OCI-LY7 (cell line): Measurements from ENCODE around the gene MYOC. TPM values are rescaled to one million over a fixed set of nuclear protein-coding genes. Genes with fewer than 3 reads are reported as not detected.

ENCODE experiments used
- BruUV-seq: library from RNA; stranded (reverse); fragments of 400-500 nt; replicated peaks from 2 replicates; lab custom pipeline; 2021; lab: Mats Ljungman, UMichigan
- CTCF ChIA-PET: fragments of 300-600 bp; sonication (Branson Sonifier 250); formaldehyde crosslinking; loops from one replicate; lab custom pipeline; 2022; ENCODE audit warnings: antibody characterized with exemption; ENCODE audit not compliant: unreplicated experiment; lab: Charles Lee
- POLR2A ChIA-PET: fragments of 300-600 bp; sonication (Branson Sonifier 250); formaldehyde crosslinking; loops from one replicate; lab custom pipeline; 2022; ENCODE audit warnings: antibody characterized with exemption; lab: Charles Lee
- DNase-seq: peaks from one replicate; pipeline ENCODE4 v3.0.0-alpha.2; 2015; ENCODE audit warnings: low spot score
- H2AFZ ChIP-seq: fragments of 200-600 bp; sonication (generic), shearing (Covaris generic); 2 replicates; pipeline ENCODE4 v1.6.1; 2014; ENCODE audit warnings: mild to moderate bottlenecking, antibody characterized with exemption, low read length, moderate library complexity
- H3K27ac ChIP-seq: fragments of 200-600 bp; sonication (generic); 2 replicates; pipeline ENCODE4 v1.5.1; 2014; ENCODE audit warnings: mixed run types, low read depth, mild to moderate bottlenecking, moderate library complexity, low read length, inconsistent platforms; ENCODE audit not compliant: poor library complexity, severe bottlenecking
- H3K36me3 ChIP-seq: fragments of 200-600 bp; sonication (generic); 2 replicates; pipeline ENCODE4 v1.6.1; 2014; ENCODE audit warnings: mild to moderate bottlenecking, antibody characterized with exemption, low read length, moderate library complexity, mixed read lengths; ENCODE audit not compliant: insufficient read depth
- H3K4me1 ChIP-seq: fragments of 200-600 bp; sonication (generic); 2 replicates; pipeline ENCODE4 v1.5.1; 2014; ENCODE audit warnings: mild to moderate bottlenecking, low read length; ENCODE audit not compliant: insufficient read depth, poor library complexity, severe bottlenecking
- H3K4me2 ChIP-seq: fragments of 200-600 bp; sonication (generic); 2 replicates; pipeline ENCODE4 v1.6.1; 2014; ENCODE audit warnings: mild to moderate bottlenecking, low read length
- H3K4me3 ChIP-seq: fragments of 200-600 bp; sonication (generic); 2 replicates; pipeline ENCODE4 v1.5.1; 2014; ENCODE audit warnings: mild to moderate bottlenecking, low read depth, low read length; ENCODE audit not compliant: poor library complexity, severe bottlenecking
- H3K79me2 ChIP-seq: fragments of 200-600 bp; sonication (generic); 2 replicates; pipeline ENCODE4 v1.6.1; 2016; ENCODE audit warnings: low read depth, mild to moderate bottlenecking, low read length, moderate library complexity, mixed read lengths; ENCODE audit not compliant: insufficient read depth
- H3K9me2 ChIP-seq: fragments of 200-600 bp; sonication (generic); 2 replicates; pipeline ENCODE4 v1.6.1; 2016; ENCODE audit warnings: mild to moderate bottlenecking, low read length, mixed read lengths; ENCODE audit not compliant: insufficient read depth
- H3K9me3 ChIP-seq: fragments of 200-600 bp; sonication (generic); 2 replicates; pipeline ENCODE4 v1.6.1; 2014; ENCODE audit warnings: mild to moderate bottlenecking, mixed run types, low read length, mixed read lengths
- H4K20me1 ChIP-seq: fragments of 200-600 bp; sonication (generic); 2 replicates; pipeline ENCODE4 v1.6.1; 2014; ENCODE audit warnings: mild to moderate bottlenecking, antibody characterized with exemption, low read length, moderate library complexity, mixed read lengths; ENCODE audit not compliant: insufficient read depth
- CTCF ChIP-seq: fragments of 200-600 bp; sonication (generic); conservative IDR thresholded peaks from 2 replicates; pipeline ENCODE4 v1.5.1; 2014; ENCODE audit warnings: mild to moderate bottlenecking, antibody characterized with exemption, low read length, moderate library complexity, mixed read lengths
- EZH2phosphoT487 ChIP-seq: fragments of 200-600 bp; sonication (generic); IDR thresholded peaks from 2 replicates; pipeline ENCODE4 v1.6.1; 2018; ENCODE audit warnings: low read depth, borderline replicate concordance, mild to moderate bottlenecking, mixed run types, antibody characterized with exemption, low read length, moderate library complexity, mixed read lengths
- intact Hi-C: fragments of 100-400 bp; cut with micrococcal nuclease; formaldehyde crosslinking; loops from one replicate; pipeline ENCODE4 v1.10.0; 2022; ENCODE audit not compliant: unreplicated experiment
- total RNA-seq, 2 experiments: library from RNA; depleted of rRNA in 1 of 2; stranded (reverse); fragments of >200 nt in 1 of 2; shearing (Covaris generic) in 1 of 2; gene quantifications; 2 replicates each; pipeline ENCODE4 v1.2.3, GENCODE V29; 2014 to 2022

MYOC gene
- total RNA-seq, 2 experiments from 2014 or later: not detected

GRCh38 chr1:171585715-171586114 is 66.8 kb downstream of the MYOC start:
- CTCF ChIA-PET: no interaction called here
- intact Hi-C loops: no loop called here
- POLR2A ChIA-PET: interaction anchor here (0.7 to 1.4 kb wide), 3 partner anchors 10 to 53 kb away, joined by 3 to 4 read pairs (median 4); no protein-coding TSS in a partner anchor
- H3K4me3 ChIP-seq: no peak overlapping the region
- H4K20me1 ChIP-seq: no peaks in the 10 kb centered on the region
- H3K36me3 ChIP-seq: peaks cover 95% of the 10 kb centered on the region
- H3K79me2 ChIP-seq: no peaks in the 10 kb centered on the region
- BruUV-seq: no TSS peak
- TF ChIP-seq EZH2phosphoT487: no peak
- no peak for TF ChIP-seq CTCF
- no peaks in the 10 kb centered on the region for H3K9me3 ChIP-seq
- no peaks in the 10 kb centered on the region for H3K9me2 ChIP-seq
- no peaks in the 10 kb centered on the region for H3K4me1 ChIP-seq
- no peak overlapping the region for H3K4me2 ChIP-seq
- no peak overlapping the region for H3K27ac ChIP-seq
- no peak for DNase-seq
- no peak overlapping the region for H2AFZ ChIP-seq

Other genes starting within 250 kb of the MYOC start
- gene PRRC2C, start 167.2 kb downstream of the MYOC start, total RNA-seq (2014; rRNA removed; shearing (Covaris generic)): 73.5 and 75.3 TPM in 2 replicates
- 191 and 203 TPM in 2 replicates for gene PRRC2C, start 167.2 kb downstream of the MYOC start, total RNA-seq (2022)
- gene MYOCOS, start 30.4 kb downstream of the MYOC start, total RNA-seq (2014; rRNA removed; shearing (Covaris generic)): 0.16 TPM in 1 of 2 replicates, not detected in the other
- gene MYOCOS, start 30.4 kb downstream of the MYOC start, total RNA-seq (2022): 0.21 and 0.22 TPM in 2 replicates
- 3.2 and 3.4 TPM in 2 replicates for gene VAMP4, start 89.4 kb upstream of the MYOC start, total RNA-seq (2014; rRNA removed; shearing (Covaris generic))
- gene VAMP4, start 89.4 kb upstream of the MYOC start, total RNA-seq (2022): 7.7 and 14.2 TPM in 2 replicates
- 22.2 and 28.3 TPM in 2 replicates for gene METTL13, start 129.0 kb upstream of the MYOC start, total RNA-seq (2014; rRNA removed; shearing (Covaris generic))
- gene METTL13, start 129.0 kb upstream of the MYOC start, total RNA-seq (2022): 27.5 and 35.4 TPM in 2 replicates
- 0.47 and 0.80 TPM in 2 replicates for gene DNM3, start 188.8 kb upstream of the MYOC start, total RNA-seq (2014; rRNA removed; shearing (Covaris generic))
- gene DNM3, start 188.8 kb upstream of the MYOC start, total RNA-seq (2022): 0.30 and 0.61 TPM in 2 replicates